GM08714 (cell line): Measurements from ENCODE around the gene KCNJ16.

Experiments
- H3K4me3 ChIP-seq: fragments of 200-500 bp; sonication (Bioruptor generic); 2 replicates; pipeline ENCODE4 v1.5.1; 2014; ENCODE audit warnings: mild to moderate bottlenecking, low read length, inconsistent platforms
- ZNF274 ChIP-seq: IDR thresholded peaks from 2 replicates; pipeline ENCODE4 v1.6.1; 2012; ENCODE audit warnings: mild to moderate bottlenecking, low read depth, low read length

KCNJ16 gene

DNA sequence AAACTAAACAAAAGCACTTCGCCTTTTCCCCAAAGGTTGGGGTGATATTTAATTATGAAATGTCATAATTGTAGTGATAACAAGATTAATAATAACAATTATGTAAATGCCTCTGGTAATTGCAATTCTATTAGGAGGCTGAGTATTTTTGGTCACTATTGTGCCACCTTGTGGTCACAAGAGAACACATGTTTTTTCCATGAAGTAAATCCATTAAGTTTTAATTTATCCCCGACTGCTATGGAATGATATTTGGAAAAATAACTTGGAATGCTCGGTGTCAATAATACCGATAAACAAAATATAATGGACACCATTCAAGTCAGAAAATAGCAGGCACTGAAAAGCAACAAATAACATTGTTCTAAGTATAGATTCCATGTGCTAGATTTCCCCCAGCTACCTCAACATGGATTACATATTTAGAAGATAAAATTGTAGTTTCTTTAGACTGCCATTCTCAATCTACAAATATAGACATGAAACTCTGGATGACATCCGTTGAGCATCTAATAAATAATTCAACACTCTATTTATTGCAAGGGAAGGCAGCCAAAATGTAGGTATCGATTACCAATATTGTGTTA lies 69.3 kb downstream of the KCNJ16 start:
- TF ChIP-seq ZNF274 = no peak

DNA sequence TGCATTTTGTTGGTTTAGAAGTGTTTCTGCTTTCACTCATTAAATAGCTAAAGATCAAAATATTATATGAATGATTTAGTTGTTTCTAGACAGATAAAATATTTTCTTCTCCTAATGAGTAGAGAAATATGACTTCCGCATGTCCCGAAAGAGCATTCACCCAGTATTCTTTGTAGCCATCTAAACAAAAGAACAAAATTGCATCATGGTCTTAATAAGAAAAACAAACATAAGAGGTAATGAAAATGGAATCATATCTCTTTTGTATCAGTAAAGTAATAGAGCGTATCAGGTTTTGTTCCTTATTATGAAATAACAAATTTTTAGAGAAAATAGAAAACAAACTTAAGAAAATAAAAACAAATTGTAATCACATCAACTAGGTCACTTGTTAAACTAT lies 78.2 kb downstream of the KCNJ16 start:
- no peak overlapping the region for H3K4me3 ChIP-seq
- no peak for TF ChIP-seq ZNF274

More for the DNA sequence above, 69.3 kb downstream of the KCNJ16 start:
- H3K4me3 ChIP-seq = no peak overlapping the region

DNA sequence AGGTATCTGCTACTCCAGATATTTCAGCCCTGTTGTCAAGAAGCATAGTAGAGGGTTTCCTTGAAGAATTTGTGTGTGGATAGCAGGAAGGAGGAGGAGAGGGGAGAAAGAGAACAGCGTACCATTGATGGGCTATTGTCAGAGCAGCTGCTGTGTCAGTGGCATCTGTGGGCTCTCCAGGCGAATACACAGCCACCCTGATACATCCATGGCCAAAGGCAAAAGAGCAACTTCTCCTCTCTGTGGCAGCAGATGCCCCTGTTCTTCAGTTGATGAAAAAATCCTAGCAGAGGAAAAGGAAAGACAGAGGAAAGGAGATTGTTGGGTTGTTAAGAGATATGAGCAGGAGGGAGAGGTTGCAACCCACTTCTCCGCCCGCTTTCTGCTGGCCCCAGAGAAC lies 82.1 kb downstream of the KCNJ16 start:
- H3K4me3 ChIP-seq = no peak overlapping the region
- no peak for TF ChIP-seq ZNF274

DNA sequence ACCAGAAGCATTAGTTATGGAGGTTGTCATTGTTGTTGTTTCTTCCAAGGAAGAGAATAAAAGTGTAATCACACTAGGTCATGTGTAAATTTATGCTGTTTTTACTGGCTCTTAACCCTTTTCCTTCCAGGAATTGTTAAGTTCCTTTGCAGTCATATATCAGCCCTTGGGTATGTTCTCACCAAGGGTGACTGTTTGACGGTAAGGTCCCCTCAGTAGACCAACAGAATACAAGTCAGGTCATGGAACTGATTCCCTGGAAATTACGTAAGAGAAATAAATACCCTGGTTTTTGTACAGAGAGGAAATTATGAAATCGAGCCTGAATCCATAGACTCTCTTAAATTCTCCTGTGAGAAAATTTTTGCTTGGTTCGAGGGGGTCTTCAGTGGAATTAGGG lies 83.2 kb downstream of the KCNJ16 start:
- TF ChIP-seq ZNF274 = no peak

DNA sequence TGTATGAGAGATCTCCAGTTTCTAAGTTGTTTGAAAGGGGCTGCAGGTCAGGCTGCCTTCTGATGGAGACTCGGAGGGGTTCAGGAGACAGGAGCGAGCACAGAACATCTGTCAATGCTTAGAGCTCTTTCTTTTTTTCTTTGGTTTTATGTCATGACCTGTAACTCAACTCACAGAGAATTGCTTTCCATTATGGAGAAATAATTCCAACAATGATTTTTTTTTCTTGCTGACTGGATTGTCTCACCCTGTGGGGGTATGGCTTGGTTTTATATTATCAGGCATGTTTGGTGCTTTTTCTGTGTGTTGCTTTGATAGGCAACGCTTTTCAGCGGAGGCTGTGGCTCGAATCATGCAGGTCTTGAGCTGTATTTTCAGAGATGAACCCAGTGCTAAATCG lies 83.6 kb downstream of the KCNJ16 start:
- no peak overlapping the region for H3K4me3 ChIP-seq
- TF ChIP-seq ZNF274 = no peak

More for the DNA sequence above, 83.2 kb downstream of the KCNJ16 start:
- no peak overlapping the region for H3K4me3 ChIP-seq

DNA sequence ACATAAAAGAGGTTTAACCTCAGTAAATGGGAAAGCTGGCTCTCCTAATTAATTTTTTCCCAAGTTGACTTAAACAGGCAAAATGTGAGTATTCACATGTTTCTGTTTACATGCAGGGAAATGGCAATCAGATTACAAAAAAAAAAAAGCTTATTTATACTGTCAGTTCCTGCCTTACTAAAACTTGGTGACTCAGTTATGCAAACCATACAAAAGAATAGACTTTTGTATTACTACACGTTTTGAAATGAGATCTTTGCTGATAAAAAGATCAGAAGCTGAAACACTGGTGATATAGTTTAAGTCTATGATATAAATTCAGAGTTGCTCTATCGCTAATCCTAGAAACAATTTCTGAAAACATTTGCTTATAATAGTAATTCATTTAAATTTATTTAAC lies 85.0 kb downstream of the KCNJ16 start:
- H3K4me3 ChIP-seq = no peak overlapping the region
- no peak for TF ChIP-seq ZNF274

DNA sequence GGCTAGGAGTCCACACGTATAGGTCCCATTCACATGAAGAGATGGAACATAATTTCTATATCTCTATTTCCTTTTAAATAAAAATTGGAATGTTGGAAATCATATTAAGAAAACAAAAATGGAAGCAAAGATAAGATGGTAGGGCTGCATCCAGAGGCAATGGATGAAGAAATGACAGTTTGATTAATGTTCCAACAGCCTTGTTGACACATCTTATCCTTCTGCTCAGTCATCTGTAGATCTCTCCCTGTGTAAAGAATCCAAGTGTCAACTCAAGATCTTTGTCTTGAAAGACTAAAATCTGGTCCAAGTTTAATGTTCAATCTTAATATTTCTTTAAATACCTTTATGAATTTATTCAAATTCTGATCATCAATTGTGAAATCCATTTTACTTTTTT lies 86.5 kb downstream of the KCNJ16 start:
- no peak for TF ChIP-seq ZNF274

DNA sequence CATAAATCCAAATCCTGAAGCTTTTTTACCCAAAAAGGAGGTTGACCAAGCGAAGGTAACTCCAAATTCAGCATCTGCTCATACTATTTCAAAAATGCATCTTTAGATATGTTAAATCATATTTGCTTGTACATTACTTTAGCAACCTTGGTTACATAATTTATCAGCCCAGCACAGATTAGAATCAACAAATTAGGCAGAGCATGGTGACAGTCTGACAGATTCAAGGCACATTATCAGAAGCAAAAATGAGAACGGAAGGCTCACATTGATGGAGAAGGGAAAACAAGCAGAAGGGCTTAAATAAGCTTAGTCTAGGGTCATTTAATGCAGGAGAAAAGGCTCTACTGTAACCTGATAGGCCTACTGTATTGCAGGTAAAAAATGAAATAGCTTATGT lies 90.4 kb downstream of the KCNJ16 start:
- TF ChIP-seq ZNF274 = no peak

More for the DNA sequence above, 86.5 kb downstream of the KCNJ16 start:
- no peak overlapping the region for H3K4me3 ChIP-seq

DNA sequence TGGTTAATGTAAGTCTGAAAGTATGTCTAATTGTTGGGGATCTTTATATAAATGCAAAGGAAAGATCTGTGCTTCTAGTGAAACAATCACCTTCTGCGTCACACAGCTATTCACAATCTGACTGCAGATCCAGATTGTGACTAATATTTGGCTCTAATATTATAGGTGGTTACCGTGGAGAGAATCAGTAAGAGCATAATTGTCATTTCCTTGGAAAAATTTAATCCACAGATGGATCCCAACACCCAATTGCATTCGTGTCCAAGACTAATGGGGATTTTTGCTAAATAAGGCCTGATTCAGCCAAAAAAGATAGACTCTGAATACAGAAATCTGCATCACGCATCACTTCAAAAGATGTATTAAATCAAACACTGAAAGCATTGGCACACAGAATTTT lies 91.6 kb downstream of the KCNJ16 start:
- no peak for TF ChIP-seq ZNF274
- no peak overlapping the region for H3K4me3 ChIP-seq

More for the DNA sequence above, 90.4 kb downstream of the KCNJ16 start:
- no peak overlapping the region for H3K4me3 ChIP-seq

DNA sequence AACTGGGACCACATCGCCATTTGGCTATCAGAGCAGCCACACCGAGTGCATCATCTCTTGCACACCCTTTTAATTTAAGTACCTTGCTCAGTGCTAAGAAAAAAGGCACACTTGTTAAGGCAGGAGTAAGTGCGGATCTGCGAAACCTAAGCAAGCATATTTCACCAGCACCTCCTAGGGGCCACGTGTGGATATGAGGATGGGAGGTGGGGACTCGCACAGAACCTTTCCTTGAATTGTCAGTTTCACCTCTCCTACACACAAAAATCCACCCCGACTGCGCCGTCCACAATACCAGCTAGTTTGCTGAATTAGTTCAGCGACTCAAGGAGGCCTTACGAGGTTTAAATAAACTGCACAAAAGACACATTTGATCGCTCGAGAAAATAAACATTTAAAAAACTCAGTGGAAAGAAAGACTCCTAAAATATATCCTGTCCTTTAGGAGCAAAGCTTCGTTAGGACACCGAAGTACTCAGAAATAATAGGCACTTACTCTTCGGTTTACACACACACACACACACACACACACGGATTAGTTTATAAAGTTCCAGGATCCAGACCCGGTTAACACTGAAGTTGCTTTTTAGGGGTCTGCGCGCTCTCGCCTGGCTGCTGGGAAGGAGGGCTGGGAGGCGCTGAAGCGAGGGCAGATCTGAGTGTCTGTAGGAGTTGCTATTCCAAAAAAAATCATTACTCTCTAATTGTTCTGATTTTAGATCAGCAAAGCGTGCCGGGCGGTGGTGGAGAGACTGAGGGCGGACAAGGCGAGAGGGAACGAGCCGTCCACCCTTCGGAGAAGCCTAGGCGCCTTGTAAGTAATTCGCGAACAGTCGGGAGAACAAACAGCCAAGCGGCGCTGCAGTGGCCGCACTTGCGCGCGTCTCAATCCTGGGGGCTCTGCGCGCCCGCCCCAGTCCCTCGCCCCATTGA lies 93.3 kb downstream of the KCNJ16 start:
- no peak for TF ChIP-seq ZNF274
- peak overlapping the region; percentile 49 for H3K4me3 ChIP-seq

DNA sequence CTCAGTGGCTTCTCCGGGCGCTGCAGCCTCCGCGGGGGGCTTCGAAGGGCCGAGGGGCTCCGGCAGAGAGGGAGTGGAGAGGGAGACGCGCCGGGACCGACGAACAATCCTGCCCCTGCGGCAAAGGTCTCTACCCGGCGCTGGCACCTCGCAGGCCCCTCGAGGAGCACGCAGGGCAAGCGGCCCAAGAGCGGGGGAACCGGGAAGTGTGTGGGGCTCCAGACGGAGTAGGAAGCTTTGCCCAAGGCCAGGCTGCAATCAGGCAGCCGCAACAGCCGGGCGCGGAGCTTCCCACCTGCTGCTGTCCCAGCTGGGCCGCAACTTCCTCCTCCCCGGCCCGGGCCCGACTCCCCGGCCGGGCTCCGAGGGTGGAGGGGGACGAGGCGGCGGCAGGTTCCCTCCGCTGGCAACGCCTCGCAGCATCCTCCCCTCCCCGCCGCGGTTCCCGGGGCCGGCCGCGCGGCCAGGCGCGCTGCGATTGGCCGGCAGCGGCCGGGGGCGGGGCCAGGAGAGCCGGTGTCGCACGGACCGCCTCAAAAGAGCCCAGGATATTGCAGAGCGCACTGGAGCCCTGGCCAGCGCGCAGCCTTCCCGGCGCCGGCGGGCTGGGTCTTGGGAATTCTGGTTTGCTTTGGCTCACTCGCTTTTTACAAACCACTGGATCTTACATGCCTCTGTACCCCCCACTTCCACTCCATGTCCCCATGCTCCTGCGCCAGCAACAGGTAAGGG lies 94.1 kb downstream of the KCNJ16 start, which contains the start of gene KCNJ2:
TSS of gene KCNJ2 (plus strand) at position 556 of the 732 bp plus-strand sequence. CDS start 5,508 bp downstream, outside the sequence.
- no peak for TF ChIP-seq ZNF274
- peak within 1 kb of the TSS; percentile 59 for H3K4me3 ChIP-seq

DNA sequence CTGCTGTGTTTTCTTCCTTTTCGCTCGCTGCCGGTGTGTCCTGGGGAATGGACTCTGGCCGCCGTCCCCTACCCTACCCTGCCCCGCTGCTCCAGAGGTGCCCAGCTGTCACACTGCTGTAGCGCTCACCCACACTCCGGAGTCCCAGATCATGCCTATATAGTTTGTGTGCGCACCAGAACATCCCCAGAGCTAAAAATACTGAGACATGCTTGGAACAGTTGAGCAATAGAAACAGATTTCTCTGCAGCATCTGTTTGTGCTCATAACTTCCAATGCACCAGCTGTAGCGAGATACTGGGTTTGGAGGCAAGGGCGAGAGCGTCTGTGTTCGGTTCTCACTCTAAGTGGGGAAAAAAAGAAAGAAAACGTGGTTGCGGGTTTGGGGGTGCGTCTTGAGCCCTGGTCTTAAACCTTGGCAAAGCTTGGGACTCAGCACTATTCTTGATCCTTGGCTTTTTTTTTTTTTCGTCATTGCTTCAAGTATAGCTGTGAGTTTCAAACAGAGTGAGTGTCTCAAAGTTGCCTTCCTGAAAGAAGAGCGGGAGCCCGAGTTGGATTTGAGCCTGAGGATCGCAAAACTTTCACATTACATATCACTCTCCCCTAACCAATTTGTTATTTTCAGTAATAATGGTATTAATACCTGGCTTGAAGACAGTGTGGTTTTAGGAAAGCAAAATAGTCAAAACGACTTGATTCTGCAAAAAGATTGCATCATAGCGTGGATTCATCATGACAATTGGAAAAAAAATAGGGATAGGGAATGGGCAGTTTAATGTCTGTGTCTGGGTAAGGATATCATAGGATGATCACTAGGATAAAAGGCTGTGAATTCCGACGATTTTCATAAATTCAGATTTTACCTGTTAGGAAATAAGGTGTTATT lies 94.9 kb downstream of the KCNJ16 start:
- peak overlapping the region; percentile 59 for H3K4me3 ChIP-seq
- no peak for TF ChIP-seq ZNF274

DNA sequence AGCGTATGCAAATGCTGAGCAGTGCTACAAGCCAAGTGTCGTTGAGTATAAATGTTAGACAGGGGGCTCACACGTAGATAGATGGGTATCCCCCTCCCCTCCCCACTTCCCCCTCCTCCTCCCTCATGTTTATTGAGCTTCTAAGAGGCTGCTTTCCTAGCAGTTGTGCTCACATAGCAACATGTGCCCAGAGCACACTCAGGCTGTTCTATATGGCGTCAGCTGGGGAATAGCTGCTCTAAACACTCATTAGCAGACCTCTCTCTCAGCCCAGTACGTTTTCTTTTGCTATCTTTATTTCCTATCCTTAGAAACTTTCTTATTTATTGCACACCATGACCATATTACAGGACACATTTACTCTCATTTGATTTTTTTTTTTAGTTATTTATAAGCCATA lies 96.1 kb downstream of the KCNJ16 start:
- no peak overlapping the region for H3K4me3 ChIP-seq
- TF ChIP-seq ZNF274 = no peak
